ENCODE measurements around the gene SLC66A2.

SLC66A2 gene

GRCh38 chr18:79924814-79925731 lies 26.4 kb downstream of the SLC66A2 start:
- peak; percentile 36 for TF ChIP-seq CTCF (conservative IDR thresholded peaks at IDR 0.05; ENCODE audit: low read depth, low read length)
- peak; percentile 21 for DNase-seq (ENCODE audit: low read depth)
- no peak overlapping the region for H3K4me3 ChIP-seq (ENCODE audit: low read depth, low read length)

DNA sequence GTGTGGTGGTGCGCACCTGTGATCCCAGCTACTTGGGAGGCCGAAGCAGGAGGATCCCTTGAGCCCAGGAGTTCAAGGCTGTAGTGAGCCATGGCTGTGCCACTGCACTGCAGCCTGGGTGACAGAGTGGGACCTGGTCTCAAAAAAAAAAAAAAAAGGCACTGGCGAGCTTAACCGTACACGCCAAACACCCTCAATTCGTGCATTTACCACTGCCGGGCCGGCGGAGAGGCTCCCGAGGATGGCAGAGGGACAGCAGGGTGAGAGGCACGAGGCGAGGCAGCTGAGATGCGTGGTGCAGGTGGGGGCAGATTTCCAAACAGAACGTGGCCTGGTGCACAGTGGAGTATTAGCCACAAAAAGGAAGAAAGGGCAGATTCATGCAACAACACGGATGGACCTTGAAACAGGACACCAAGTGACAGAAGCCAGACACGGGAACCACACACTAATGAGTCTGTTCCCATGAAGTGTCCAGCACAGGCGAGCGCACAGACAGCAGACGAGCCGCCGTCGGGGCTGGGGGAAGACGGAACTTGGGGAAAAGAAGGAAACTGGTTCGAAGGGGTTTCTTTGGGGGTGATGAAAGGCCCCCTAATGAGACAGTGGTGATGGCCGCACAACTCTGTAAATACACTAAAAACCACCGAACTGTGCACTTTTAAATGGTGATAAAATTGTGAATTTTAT lies 27.4 kb downstream of the SLC66A2 start:
- no peak for TF ChIP-seq CTCF (conservative IDR thresholded peaks at IDR 0.05; ENCODE audit: low read depth, low read length)
- DNase-seq (ENCODE audit: low read depth): no peak

DNA sequence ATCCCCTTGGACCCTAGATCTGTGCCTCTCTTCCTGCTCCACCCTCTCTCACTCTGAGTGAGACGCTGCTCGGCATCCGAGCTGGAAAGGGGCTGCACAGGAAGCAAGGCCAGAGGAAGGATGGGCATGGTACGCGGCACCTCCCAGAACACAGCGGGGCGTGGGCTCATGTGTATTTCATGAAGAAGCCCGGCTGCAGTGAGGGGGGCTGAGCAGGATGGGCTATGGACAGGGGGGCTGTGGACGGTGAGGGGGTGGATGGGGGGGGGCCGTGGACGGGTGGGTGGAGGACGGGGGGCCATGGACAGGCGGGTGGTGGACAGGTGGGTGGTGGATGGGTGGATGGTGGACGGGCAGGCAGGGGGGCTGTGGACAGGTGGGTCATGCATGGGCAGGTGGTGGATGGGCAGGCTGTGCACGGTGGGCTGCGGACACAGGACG lies 28.5 kb downstream of the SLC66A2 start:
- no peak overlapping the region for H3K4me3 ChIP-seq (ENCODE audit: low read depth, low read length)
- no peak for TF ChIP-seq CTCF (conservative IDR thresholded peaks at IDR 0.05; ENCODE audit: low read depth, low read length)
- DNase-seq (ENCODE audit: low read depth): no peak

More for the DNA sequence above, 27.4 kb downstream of the SLC66A2 start:
- no peak overlapping the region for H3K4me3 ChIP-seq (ENCODE audit: low read depth, low read length)

- no peak overlapping the region for H3K4me3 ChIP-seq (ENCODE audit: low read depth, low read length)
- DNase-seq (ENCODE audit: low read depth): no peak
- TF ChIP-seq CTCF (conservative IDR thresholded peaks at IDR 0.05; ENCODE audit: low read depth, low read length): no peak
These were observed 29.2 kb downstream of the SLC66A2 start for GRCh38 chr18:79921984-79922965.

DNA sequence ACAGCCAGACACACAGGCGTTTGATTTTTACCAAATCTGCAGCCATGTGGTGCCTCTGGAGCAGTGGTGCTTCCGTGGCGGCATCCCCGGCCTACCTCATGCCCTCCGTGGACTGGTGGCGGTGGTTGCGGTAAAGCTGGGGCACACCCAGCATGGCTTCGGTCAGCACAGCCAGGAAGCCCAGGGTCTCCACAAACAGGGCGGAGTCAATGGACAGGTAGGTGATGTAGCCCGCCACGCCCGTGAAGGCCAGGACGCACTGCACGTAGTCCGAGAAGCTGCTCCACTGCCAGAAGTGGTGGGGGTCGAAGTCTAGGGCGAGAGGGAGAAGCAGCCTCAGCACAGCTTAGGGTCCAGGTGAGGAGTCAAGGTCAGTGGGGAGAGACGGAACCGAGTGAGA lies 32.4 kb downstream of the SLC66A2 start:
- no peak overlapping the region for H3K4me3 ChIP-seq (ENCODE audit: low read depth, low read length)
- no peak for DNase-seq (ENCODE audit: low read depth)
- no peak for TF ChIP-seq CTCF (conservative IDR thresholded peaks at IDR 0.05; ENCODE audit: low read depth, low read length)

DNA sequence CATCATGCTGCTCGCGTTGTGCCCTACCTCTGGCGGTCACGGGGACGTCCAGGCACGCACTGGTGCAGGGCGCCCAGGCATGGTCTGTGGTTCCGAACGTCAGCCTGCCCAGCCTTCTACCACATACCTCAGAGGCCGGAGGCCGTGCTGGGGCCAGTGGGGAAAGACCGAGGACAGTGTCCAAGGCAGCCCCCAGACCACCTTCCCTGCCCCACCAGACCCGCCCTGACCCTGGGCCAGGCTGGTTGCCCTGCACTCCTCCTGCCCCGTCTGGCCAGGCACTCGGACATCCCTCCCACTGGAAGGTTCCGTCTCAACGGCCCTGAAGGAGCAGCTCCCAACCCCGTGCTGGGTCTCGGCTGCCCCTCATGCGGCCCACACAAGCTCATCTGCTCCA lies 32.8 kb downstream of the SLC66A2 start:
- no peak for DNase-seq (ENCODE audit: low read depth)
- no peak for TF ChIP-seq CTCF (conservative IDR thresholded peaks at IDR 0.05; ENCODE audit: low read depth, low read length)
- H3K4me3 ChIP-seq (ENCODE audit: low read depth, low read length): no peak overlapping the region

Data from choroid plexus epithelial cell (primary cell).